OCI-LY1 (cell line): ENCODE data around the gene DICER1.

ENCODE experiments used
- CTCF ChIP-seq: fragments of 200-600 bp; sonication (generic), shearing (Covaris generic); IDR thresholded peaks from 2 replicates; pipeline ENCODE4 v1.5.1; 2017; ENCODE audit warnings: mild to moderate bottlenecking, antibody characterized with exemption, low read length, moderate library complexity, mixed read lengths
- EZH2 ChIP-seq: fragments of 200-600 bp; sonication (generic), shearing (Covaris generic); IDR thresholded peaks from 2 replicates; pipeline ENCODE4 v1.8.0; 2017; ENCODE audit warnings: borderline replicate concordance, mixed run types, mild to moderate bottlenecking, antibody characterized with exemption, low read length, moderate library complexity, mixed read lengths

GRCh38 chr14:95065411-95065810, 91.9 kb downstream of the DICER1 start:
- no peak for TF ChIP-seq CTCF
- no peak for TF ChIP-seq EZH2
